Dermis microvascular lymphatic vessel endothelial cell (primary cell): ENCODE data around the gene WBP1. TPM values are rescaled to one million over a fixed set of nuclear protein-coding genes. Genes with fewer than 3 reads are reported as not detected.
"Not testable (repeated sequence)": the region's sequence is repeated elsewhere in the genome, so short reads cannot be mapped to it uniquely, and the experiment has no call there.

Source experiments
- DNase-seq, 2 donors: peaks; one replicate each; pipeline versions ENCODE4 v3.0.0 to v3.0.0-alpha.2; 2010; ENCODE audit warnings: low read depth in 2 of 2
- total RNA-seq: library from RNA; depleted of rRNA; stranded (reverse); fragments of >200 nt; gene quantifications from 2 replicates; pipeline ENCODE4 v1.2.1, GENCODE V29; 2014

Gene WBP1
- total RNA-seq, 1 donor from 2014 or later, result 35.3 TPM

DNA sequence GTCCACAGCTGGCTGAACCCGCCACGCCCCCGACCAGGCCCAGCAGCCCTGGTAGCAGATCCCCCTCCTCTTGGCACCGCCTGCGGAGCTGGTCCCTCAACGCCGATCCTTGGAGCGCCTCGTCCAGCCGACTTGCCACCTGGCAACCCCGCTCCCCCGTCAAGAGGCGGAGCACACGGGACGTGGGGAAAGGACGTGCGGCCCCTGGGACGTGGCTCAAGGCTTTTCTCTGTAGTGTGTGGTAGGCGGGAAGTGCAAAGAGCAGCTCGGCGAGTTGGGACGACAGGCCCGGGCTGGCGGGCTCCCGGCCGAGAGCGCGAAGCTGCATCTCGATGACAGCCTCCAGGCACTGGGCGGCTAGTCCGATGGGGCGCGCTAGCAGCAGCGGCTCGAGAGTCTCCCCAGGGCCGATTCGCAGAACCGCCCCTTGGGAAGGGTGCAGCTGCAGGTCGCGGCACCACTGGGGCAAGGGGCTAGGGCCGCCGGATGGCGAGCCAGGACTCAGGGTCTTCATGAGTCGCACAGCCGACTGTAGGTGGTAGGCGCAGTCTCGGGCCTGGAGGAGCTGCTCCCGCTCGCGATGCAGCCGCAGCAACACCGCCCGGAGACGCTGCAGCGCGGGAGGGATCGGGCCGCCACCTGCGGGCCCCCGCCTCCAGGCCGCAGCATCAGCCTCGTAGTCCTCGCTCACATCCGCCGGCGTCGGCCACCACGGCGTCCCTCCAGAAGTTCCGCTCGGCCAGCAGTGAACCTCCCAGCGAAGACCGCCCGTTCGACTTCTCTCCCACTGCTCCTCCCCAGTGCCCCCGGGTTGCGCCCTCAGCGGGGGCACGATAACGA, 23.9 kb downstream of the WBP1 start:
- peak in 1 of 2 donors; percentile 79 for DNase-seq

DNA sequence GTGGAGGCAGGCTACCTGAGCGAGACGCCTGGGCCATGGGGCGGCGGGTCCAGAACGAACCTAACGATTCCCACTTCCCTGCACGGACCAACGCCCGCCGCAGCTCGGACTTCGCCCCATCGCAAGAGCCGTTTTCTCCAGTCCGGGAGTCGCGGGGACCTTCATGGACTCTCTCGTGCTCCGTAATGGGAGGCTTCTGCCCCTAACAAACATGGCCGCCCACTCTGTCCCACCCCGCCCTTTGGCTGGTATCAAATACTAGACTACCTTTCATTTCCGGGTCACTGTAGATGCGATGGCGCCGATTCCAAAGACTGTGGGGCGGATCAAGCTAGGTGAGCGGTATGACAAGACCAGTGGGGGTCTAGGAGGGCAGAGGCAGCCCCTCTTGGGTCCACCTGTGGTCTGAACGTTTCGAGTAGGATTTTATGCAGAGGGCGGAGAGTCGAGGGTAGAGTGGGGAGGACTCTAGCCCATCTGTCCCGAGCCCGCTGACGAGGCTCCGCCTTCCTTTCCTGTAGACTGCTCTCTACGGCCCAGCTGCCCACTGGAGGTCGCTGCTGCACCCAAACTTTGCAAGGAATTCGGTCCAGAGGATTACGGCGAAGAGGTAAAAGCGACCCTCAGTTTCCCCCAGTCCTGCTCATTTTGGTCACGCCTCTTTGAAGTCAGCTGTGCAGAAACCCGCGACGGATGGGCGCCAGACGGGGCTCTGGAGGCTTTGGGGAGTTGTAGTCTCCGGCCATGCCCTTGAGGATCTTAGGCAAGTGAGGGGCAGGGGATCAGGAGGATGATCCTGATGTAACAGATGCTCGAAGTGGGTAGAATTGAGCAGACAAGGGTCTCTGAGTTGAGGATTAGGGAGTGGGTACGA, 24.8 kb downstream of the WBP1 start, which contains the start of the genes CCDC142 and TTC31:
Gene CCDC142, minus strand, starts transcription at position 198 of the 874 bp plus-strand sequence. Its CDS starts 161 bp downstream, at position 37.
Gene TTC31, plus strand, starts transcription at position 281 of the 874 bp plus-strand sequence. Its CDS starts 15 bp downstream, at position 296.
- DNase-seq, result peak; percentile 88 to 97

DNA sequence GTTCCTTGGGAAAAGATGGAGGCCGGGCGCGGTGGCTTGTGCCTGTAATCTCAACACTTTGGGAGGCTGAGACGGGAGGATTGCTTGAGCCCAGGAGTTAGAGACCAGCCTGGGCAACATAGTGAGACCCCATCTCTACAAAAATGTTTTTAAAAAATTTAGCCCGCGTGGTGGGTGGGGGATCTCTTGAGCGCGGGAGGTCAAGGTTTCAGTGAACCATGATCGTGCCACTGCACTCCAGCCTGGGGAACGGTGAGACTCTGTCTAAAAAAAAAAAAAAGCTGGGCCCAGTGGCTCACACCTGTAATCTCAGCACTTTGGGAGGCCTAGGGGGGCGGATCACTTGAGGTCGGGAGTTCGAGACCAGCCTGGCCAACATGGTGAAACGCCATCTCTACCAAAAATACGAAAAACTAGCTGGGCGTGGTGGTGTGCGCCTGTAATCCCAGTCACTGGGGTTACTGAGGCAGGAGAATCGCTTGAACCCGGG, 25.5 kb downstream of the WBP1 start:
- not testable (repeated sequence) for DNase-seq

DNA sequence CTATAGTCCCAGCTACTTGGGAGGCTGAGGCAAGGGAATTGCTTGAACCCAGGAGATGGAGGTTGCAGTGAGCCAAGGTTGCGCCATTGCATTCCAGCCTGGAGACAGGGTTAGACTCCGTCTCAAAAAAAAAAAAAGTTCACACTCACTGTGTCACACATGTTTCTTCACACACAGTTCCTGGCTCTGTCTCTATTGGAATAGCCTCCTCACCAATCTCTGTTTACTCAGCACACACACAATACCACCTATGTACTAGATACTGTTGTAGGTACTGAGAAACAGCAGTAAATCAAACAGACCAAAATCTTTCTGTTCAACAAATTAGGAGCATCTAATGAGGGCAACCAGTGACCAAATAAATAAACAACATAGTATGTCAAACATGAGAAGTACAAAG, 27.9 kb downstream of the WBP1 start:
- no peak for DNase-seq

DNA sequence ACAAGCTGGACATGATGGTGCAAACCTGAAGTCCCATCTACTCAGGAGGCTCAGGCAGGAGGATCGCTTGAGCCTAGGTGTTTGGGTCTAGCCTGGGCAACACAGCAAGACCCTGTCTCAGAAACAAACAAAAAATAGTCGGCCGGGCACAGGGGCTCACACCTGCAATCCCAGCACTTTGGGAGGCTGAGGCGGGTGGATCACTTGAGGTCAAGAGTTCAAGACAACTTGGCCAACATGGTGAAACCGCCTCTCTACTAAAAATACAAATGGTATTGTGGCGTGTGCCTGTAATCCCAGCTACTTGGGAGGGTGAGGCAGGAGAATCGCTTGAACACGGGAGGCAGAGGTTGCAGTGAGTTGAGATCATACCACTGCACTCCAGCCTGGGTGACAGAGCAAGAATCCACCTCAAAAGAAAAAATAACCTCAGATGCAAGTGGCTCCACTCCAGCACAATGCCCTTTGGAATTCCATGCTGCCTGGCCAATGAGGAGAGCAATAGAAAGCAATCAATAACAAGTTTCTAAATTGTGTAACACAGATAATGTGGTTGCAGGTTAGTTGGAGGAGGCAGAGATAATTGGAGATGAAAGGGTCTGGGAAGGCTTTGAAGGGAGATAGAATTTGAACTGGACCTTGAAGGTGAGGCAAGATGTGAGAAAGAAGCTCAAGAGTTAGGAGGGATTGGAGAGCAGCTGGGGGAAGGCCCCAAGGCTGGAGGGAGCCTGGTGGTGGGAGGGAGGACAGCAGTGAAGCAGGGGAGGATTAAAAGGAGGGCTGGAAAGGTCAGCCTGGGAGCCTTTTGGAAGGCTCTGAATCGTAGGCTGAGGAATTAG, 30.6 kb downstream of the WBP1 start:
- DNase-seq, result no peak

DNA sequence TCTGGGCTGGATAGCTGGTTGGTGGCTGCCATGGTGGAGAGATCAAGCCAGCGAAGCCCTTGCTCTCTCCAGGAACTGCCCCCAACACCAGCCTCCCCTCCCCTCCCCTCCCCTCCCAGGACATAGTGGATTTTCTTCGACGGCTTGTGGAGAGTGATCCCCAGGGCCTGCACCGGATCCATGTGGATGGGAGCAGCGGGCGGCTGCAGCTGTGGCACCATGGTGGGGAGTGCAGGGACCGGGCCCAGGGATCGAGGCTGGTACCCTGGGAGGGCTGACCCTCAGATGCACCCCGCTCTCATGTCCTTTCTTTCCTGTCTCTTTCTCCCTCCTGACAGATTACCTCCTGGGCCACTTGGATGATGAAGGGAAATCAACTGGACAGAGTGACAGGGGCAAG, 31.7 kb downstream of the WBP1 start:
- DNase-seq, result no peak

DNA sequence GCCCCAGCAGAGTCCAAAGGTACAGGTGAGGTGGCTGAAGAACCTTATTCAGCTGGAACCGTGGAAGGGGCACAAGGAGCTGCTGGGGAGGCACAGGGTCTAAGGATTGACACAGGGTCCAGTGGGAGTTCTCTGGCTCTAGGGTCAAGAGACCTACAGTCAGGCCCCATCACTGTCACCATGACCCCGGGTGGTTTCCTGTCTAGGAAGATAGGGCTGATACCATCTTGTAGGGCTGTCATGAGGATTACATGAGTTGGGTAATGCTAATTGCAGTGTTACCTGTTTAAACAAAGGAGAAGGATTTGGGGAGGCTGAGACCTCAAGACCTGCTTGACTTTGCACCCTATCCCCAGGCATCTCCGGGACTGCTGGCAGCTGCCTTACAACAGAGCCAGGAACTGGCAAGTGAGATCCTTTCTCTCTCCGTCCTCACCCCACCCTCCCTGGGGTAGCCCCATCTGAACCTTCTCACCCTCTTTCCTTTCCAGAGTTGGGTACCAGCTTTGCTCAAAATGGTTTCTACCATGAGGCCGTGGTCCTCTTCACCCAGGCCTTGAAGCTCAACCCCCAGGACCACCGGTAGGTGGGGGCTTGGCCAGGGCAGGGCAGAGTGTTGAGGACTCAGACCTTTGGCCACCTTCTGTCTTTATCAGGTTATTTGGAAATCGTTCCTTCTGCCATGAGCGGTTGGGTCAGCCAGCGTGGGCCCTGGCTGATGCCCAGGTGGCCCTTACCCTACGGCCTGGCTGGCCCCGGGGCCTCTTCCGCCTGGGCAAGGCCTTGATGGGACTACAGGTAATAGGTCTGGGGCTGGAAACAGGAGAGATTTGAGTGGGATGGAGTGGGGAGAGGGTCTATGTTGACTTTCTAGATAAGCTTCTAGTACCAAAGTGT, 33.7 kb downstream of the WBP1 start:
- DNase-seq, result no peak

DNA sequence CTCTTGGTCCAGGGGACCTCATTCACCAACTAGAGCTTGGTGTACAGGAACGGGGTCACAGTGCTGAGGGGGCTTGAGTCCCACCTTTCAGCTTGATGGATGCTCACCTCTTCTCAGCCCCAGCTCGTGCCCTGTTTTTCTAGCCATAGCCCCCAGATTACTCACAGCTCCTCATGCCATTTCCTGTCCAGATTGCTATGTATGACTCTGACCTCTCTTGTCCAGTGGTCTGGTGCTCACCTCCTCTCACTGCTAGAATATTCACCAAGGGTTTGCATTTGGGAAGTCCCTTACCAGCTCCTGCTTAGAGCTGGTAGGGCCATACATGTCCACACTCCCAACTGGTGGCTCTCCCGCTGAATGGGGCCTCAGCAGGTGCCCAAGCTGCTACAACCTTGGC, 35.3 kb downstream of the WBP1 start:
- DNase-seq, result no peak

DNA sequence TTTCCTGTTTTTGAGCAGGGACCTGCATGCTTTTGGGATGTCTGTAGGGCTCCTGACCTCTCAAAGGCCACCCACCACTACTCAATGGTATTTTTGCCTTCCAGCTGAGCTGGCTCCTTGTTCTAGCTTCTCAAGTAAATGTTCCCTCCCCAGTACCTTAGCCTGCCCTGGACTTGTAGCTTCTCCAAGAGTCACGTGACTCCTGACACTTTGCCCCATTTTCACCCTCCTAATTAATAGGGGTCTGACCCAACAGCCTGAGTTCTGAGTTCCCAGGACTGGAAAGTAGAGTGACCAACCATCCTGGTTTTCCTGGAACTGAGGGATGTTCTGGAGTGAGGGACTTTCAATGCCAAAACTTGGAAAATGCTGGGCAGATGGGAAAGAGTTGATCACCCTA, 37.2 kb downstream of the WBP1 start:
- no peak for DNase-seq

DNA sequence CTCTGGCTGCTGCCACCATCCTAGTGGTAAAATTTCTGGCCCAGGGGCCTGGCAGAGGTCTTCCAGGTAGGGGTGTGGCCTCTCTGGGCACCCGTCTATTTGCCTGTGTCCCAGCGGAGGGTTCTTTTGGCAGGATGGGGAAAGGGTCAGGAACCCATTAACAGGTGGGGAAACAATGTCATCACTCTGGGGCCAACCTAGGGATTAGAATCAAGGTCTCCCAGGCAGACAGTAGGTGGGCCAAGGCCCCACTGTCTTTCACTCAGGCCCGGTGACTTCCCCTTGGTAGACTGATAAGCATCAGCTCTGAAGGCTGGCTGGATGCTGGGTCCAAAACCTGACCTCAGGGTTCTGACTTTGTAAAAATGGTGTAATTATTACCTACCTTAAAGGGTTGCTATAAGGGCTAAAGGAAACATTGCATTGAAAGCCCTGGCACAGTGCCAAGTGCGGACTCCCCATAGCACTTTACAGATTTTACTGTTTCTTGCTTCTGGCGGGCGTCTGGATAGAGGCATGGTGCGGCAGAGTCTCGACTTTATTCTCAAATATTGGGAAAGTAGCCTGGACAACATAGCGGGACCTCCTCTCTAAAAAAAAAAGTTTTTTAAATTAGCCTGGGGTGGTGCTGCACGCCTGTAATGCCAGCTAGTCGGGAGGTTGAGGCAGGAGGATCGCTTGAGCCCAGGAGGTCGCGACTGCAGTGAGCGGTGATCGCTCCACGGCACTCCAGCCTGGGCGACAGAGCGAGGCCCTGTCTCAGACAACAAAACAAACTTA, 38.9 kb downstream of the WBP1 start:
- DNase-seq, result no peak

DNA sequence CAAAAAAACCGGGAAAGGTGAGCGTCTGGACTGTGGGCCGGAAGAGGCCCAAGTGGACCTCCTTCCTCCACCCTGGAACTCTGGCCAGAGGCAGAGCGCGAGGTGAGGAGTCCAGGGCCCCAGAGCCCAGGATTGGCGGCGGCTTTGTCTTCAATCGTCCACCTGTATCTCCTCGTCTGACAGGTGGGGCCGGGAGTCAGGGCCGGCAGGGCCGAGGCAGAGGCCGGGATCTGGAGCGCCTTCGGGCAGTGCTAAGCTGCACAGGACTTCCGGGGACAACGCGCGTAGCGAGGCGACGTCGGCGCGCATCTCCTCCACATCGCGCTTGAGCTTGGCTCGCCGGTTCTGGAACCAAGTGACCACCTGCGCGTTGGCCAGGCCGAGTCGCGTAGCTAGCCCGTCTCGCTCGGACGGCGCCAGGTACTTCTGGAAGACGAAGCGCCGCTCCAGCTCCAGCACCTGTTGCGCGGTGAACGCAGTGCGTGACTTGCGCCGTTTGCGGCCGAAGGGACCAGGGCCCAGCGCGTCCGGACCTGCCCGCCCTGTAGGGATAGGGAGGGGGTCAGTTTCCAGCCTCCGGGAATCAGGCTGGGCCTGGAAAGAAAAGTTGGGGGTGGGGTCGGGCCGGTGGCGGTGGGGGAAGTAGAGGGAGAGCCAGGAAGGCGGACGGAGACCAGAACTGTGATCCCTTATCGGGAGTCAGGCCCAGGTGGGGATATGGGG, 39.7 kb downstream of the WBP1 start:
- no peak for DNase-seq

DNA sequence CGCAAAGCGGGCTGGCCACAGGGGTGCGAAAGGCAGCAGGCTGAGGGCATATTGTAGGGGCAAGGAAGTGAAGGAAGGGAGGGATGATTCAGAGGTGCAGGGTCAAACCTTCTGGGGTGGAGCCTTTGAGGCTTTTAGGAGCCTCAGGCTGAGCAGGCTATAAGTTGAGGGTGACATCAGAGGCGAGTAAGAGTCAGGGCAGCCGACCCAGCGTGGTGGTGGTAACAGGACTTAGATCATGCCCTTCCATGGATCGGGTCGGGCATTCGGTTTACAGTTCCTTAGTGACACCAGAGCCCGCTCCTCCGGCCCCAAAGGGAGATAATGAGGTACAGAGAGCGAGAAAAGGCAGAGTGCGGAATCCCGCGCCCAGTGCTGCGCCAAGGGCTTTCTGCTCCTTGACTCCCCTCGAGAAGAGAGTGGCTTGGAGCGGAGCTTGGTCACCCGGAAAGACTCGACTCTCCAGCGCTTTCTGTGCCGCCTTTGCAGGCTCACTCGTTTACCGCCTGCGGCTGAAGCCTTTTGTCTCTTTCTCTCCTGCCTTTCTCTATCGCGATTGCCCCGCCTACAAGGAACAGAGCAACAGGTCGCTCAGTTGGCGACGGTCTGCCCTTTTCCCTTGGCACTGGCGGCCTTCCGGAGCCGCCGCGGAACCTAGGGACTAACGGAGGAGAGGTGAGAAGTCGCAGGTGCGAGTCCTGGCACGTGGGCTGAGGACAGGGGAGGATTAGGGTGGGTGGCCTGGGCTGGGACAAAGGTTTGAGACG, 40.4 kb downstream of the WBP1 start:
- no peak for DNase-seq

DNA sequence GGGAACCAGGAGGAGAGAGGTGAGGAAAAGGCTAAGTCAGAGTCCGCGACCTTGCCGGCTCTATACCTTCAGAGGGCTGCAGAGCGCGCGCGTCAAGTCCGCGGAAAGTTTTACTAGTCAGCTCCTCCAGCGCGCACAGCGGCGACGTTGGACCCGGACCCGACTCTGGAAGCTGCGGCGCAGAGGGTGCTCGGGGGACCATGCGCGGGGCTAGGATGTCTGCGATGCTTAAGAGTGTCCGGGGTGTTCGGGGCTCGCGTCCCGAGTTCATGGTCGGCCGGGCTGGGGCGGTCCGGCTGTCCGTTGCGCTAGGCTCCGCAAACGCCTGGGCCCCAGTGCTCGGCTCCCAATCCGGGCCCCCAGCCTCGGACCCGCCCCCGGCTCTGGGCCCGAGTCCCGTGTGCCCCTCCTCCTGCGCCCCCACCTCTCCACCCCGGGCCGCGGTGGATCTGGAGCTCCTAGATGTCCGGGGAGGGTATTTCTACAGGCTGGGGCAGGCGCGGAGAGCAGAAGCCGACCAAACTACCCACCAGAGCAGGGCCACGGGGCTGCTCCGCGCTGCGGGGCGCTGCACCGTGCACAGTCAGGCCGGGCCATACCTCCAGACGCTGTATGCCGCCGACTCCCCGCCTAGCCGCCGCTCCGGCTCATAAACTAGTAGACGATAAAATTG, 41.2 kb downstream of the WBP1 start, which contains the start of gene LBX2:
Gene LBX2, minus strand, starts transcription at position 337 of the 673 bp plus-strand sequence. Its CDS starts 66 bp downstream, at position 271.
- no peak for DNase-seq

DNA sequence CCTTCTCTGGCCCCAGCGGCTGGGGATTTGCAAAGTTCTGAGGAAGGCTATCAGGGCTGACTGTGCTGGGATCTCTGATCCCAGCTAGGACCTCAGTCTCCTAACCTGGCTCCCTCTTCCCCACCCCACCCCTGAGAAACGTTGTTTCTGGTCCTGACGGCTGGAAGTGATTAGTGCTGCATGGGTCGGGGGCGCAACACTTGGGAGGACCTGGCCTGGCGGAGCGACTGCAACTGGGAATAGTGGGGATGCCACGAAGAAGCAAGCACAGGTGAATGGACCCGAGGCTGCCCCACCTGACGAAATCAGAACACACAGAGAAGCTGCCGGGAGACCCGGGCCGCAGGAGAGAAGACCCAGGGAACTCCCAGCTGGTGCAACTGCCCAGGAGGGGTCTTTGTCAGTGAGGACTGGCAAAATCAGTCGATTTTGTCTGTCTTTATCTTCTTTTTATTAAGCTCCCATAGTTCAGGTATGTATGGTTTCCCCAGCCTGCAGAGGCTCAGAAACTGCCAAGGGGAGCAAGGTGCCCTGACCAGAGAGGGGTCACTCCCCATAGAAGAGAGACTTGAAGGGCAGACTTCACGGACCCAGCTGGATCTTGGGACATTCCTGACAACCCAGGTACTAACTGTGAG, 41.8 kb downstream of the WBP1 start:
- no peak for DNase-seq

DNA sequence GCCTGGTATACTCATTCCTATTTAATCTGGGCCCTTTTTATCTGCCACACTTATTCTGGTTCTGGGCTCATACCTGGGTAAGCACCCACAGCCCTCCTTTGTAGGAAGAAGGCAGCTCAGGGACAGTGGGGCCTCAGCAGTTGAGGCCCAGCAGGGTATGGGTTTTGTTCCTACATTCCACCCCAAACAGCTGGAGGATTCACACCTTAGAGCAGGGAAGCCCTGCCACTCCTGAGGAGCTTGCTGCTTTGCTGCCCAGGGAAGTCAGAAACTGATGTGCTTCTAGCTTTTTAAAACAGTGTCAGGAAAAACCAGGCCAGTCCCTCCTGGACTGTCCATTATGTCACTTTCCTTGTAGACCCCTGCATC, 42.3 kb downstream of the WBP1 start:
- no peak for DNase-seq

DNA sequence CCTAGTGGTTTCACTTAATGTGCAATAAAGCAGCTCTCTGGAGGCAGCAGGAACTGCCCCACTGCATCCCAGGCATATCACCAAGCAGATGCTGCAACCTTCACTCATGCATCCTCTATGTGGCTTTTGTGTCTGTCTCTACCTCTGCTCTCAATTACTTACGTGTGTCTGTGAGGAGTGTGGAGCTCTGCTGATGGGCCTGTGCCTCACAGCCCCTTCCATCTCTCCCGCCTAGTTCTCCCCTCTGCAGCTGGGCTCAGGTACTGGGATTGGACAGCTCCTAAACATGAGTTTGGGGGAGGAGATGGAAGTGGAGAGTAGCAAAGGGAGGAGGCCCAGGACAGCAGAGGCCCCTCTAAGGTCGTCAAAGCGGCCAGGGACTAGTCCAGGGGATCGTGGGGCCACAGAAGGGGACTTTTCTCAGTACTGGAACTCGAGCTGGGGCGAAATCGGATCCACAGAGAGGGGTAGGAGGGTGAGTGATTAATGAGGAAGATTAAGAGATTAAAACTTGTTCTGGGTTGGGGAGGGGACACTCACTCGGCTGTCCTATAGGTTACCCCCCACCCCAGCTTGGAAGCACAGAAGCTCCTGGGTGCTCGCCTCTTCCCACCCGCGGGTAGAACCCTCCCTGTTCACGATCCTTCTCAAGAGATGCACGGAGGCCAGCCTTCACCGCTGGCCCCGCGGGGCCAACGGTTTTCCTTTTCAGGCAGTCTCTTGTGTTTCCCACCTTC, 43.3 kb downstream of the WBP1 start:
- no peak for DNase-seq
